Measurements from ENCODE around the gene ELP5. TPM values are rescaled to one million over a fixed set of nuclear protein-coding genes. Genes with fewer than 3 reads are reported as not detected.
A peak's percentile ranks its signal among the peaks of the same experiment; 100 is the strongest.

ELP5 gene
- total and polyA plus RNA-seq, 3 donors from 2014 or later = 107 to 295 (median 123) TPM

DNA sequence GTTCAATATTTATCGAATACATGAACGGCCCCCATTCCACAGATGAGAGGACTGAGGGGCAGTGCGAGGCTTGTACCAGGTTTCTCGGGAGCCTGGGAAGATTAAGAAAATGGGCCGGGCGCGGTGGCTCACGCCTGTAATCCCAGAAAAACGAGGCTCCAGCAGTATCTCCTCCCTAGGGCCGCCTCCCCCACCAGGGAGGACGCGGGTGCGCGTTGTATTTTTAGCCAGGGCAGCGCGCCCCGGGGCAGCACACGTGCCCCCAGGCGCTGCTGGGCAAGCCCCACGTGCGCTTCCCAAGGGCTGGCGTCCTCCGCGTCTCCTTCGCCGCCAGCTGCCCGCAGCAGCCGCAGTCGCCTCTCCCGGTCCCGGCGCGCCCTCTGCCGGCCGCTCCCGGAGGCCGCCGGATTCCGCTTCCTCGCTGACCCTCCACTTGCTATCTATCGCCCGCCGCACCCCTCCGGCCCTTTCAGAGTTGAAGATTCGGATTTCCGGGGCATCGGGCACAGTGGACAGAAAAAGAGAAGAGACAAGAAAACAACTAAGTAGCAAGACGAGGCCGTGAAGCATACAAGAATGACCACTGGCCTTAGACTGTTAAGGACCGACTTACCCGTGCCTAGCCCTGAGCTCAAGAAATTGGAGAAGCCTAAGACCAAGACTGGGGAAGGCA lies 44.3 kb downstream of the ELP5 start:
- peak; percentile 87 for DNase-seq
- H3K4me3 ChIP-seq = peak overlapping the region; percentile 24 to 29
- TF ChIP-seq CTCF (IDR thresholded peaks at IDR 0.05) (peak; percentile 96 to 97 (median 96)), POLR2A (IDR thresholded peaks at IDR 0.05) (no peak)
- H3K36me3 ChIP-seq (ENCODE audit: low read depth, missing control alignments) = no peaks in the 10 kb centered on the region
- H3K4me1 ChIP-seq = peaks cover 30% of the 10 kb centered on the region
- no peak overlapping the region for H3K27ac ChIP-seq
- no peaks in the 10 kb centered on the region for H3K9me3 ChIP-seq
- intact Hi-C loops (cut with DNase I; ENCODE audit: low total_unique reads) = no loop called here
- 1 to 5% methylated on average over 19 to 51 of the region's 51 CpGs for WGBS, 2 donors
- H3K27me3 ChIP-seq = no peaks in the 10 kb centered on the region

DNA sequence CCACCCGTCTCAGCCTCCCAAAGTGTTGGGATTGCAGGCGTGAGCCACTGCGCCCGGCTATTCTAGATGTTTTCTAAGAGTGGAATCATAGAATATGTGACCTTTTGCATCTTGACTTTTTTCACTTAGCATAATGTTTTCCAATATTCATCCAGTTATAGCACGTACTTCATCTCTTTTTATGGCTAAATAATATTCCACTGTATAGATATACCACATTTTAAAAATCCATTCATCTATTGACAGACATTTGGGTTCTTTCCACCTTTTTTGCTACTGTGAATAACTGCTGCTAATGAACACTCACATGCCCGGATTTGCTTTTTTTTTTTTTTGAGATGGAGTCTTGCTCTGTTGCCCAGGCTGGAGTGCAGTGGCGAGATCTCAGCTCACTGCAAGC lies 52.2 kb downstream of the ELP5 start:
- H3K36me3 ChIP-seq (ENCODE audit: low read depth, missing control alignments) = no peaks in the 10 kb centered on the region
- no peaks in the 10 kb centered on the region for H3K9me3 ChIP-seq
- no peak overlapping the region for H3K4me3 ChIP-seq
- TF ChIP-seq CTCF (IDR thresholded peaks at IDR 0.05) (no peak), POLR2A (IDR thresholded peaks at IDR 0.05) (no peak)
- no peaks in the 10 kb centered on the region for H3K27me3 ChIP-seq
- H3K4me1 ChIP-seq = peaks cover 6% of the 10 kb centered on the region
- no peak overlapping the region for H3K27ac ChIP-seq
- 93 to 94% methylated on average over 7 of the region's 7 CpGs for WGBS, 2 donors
- intact Hi-C loops (cut with DNase I; ENCODE audit: low total_unique reads) = no loop called here
- DNase-seq = no peak

GRCh38 chr17:7306911-7307685 lies 55.1 kb downstream of the ELP5 start, which contains the start of gene EIF5A:
Gene EIF5A, plus strand, starts transcription at chr17:7307628. Its CDS starts 2,008 bp downstream, at chr17:7309636.
- WGBS, 2 donors = 0 to 1% methylated on average over 54 to 64 of the region's 64 CpGs

More at GRCh38 chr17:7306911-7307685, 55.1 kb downstream of the ELP5 start, which contains the start of gene EIF5A:
- peaks cover 11% of the 10 kb centered on the region for H3K4me1 ChIP-seq
- peak within 1 kb of the TSS; percentile 88 to 99 for H3K4me3 ChIP-seq
- intact Hi-C loops (cut with DNase I; ENCODE audit: low total_unique reads) = no loop called here
- H3K27ac ChIP-seq = peak within 1 kb of the TSS; percentile 92 to 97
- no peaks in the 10 kb centered on the region for H3K36me3 ChIP-seq (ENCODE audit: low read depth, missing control alignments)
- H3K9me3 ChIP-seq = no peaks in the 10 kb centered on the region
- TF ChIP-seq POLR2A (IDR thresholded peaks at IDR 0.05) (peak; percentile 88), CTCF (IDR thresholded peaks at IDR 0.05) (peak in 1 of 3 experiments; percentile 1)
- peak; percentile 98 for DNase-seq
- H3K27me3 ChIP-seq = no peaks in the 10 kb centered on the region

Data from testis (tissue), 3 donors.